ENCODE data around the gene HTR2A.

DNA sequence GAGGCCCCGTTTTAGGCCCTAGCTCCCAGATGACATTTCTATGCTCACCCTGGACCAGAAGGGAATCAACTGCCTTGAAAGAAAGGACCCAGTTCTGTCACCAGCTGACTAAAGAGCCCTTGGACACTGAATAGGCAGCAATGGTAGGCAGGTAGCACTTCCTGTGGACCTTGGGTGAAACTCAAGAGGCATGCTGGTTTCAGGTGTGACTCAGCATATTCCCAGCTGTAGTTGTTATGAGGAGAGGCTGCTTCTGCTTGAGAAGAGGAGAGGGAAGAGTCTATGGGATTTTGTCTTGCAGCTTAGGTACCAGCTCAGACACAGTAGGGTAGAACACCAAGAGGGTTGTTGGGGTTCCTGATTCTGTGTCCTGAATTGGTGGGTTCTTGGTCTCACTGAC, 37.9 kb upstream of the HTR2A start:
- TF ChIP-seq POLR2A (IDR thresholded peaks at IDR 0.05): no peak
- TF ChIP-seq, protein P1, sequence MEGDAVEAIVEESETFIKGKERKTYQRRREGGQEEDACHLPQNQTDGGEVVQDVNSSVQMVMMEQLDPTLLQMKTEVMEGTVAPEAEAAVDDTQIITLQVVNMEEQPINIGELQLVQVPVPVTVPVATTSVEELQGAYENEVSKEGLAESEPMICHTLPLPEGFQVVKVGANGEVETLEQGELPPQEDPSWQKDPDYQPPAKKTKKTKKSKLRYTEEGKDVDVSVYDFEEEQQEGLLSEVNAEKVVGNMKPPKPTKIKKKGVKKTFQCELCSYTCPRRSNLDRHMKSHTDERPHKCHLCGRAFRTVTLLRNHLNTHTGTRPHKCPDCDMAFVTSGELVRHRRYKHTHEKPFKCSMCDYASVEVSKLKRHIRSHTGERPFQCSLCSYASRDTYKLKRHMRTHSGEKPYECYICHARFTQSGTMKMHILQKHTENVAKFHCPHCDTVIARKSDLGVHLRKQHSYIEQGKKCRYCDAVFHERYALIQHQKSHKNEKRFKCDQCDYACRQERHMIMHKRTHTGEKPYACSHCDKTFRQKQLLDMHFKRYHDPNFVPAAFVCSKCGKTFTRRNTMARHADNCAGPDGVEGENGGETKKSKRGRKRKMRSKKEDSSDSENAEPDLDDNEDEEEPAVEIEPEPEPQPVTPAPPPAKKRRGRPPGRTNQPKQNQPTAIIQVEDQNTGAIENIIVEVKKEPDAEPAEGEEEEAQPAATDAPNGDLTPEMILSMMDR (IDR thresholded peaks at IDR 0.05): no peak
